HG03066 (cell line): ENCODE measurements around the gene PAPOLA.
"Not testable (repeated sequence)": the region's sequence is repeated elsewhere in the genome, so short reads cannot be mapped to it uniquely, and the experiment has no call there.

Experiments used
- ATAC-seq: cut with Tn5 transposase; IDR thresholded peaks from one replicate; pipeline ENCODE4 v1.9.1; 2021; ENCODE audit warnings: low read depth; ENCODE audit not compliant: unreplicated experiment

The PAPOLA gene

DNA sequence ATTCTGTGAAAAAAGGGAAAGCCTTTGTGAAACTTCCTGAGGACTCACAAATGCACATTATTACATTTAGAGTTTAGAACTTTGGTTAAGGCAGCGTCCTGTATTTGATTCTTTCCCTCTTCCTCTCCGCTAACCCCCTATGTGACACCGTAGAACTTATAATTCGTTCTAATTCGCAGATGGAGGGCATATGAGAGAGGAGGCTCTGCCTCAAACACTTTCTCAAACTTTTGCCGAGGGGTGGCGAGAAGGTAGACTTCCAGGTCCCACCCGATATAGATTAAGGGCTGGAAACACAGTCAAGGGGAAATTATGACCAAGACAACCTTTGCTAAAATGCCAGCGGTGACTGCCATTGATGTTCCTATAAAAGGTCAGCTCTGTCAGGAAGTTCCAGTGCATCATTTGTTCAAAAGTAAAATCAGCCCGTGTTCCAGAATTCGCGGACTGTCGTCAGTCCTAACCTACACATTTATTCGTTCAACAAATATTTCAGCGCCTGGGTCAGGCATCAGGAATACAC, 904 bp upstream of the PAPOLA start:
- ATAC-seq, result no peak

GRCh38 chr14:96502621-96503305, 581 bp downstream of the PAPOLA start:
- peak; percentile 46 for ATAC-seq

DNA sequence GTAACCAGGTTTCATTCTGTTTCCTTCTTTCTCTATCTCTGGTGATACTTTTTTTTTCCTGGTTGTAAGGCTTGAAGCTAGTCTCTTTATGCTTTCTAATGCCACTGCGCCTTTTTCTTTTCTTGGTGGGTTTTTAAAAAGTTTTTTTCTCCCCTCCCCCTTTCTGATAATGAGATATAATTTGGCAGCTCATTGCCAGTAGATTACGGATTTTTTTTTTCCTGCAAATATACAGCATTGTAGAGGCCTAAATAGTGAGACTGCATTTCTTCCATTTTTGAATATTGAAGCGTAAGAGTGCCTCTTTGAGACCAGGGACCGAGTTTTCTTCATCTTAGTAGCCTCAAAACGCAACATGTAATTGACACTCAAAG, 1.1 kb downstream of the PAPOLA start:
- ATAC-seq, result no peak

GRCh38 chr14:96504353-96504752, 2.2 kb downstream of the PAPOLA start:
- ATAC-seq, result not testable (repeated sequence)

DNA sequence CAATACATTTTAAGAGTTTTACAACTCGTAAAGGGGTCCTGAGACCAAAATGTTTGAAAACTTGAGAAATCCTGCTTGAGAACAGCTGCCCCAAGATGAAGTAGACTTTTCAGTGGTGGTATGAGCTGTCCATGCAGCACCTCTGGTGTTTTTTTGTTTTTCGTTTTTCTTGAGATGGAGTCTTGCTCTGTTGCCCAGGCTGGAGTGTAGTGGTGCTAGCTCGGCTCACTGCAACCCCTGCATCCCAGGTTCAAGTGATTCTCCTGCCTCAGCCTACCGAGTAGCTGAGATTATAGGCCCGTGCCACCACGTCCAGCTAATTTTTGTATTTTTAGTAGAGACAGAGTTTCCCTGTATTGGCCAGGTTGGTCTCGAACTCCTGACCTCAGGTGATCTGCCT, 5.5 kb downstream of the PAPOLA start:
- no peak for ATAC-seq

DNA sequence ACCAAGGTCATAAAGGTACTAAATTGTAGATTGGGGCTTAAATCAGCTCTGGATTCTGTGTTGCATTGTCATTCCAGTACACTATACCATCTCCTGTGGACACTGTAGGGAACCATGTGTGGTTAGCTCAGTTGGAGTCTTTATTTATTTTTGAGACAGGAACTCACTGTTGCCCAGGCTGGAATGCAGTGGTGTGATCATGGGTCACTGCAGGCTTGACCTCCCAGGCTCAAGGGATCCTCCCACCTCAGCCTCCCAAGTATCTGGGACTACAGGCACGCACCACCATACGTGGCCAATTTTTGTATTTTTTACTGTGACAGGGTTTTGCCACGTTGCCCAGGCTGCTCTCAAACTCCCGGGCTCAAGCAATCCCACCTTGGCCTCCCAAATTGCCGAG, 6.7 kb downstream of the PAPOLA start:
- no peak for ATAC-seq

DNA sequence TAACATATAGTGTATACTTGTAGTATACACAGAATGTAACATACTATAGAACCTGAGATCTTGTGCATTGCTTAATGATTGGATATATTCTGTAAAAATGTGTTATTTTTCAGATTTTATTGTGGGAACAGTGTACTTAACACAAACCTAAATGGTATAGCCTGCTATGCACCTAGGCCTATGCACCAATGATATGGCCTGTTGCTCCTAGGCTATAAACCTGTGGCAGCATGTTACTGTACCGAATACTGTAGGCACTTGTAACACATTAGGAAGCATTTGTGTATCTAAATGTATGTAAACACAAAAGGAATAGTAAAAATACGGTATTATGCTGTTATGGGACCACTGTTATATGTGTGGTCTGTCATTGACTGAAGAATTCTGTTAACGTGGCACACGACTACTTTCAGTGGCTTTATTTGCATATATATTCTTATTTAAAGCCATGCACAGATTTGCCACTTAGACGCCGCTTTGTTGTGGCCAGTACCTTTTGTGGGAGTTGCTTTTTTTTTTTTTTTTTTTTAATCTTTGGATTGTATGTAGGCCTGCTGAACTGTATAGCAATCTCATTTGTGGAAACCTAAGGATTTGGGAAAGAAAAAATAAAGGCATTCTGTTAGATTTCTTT, 7.4 kb downstream of the PAPOLA start:
- ATAC-seq, result no peak

DNA sequence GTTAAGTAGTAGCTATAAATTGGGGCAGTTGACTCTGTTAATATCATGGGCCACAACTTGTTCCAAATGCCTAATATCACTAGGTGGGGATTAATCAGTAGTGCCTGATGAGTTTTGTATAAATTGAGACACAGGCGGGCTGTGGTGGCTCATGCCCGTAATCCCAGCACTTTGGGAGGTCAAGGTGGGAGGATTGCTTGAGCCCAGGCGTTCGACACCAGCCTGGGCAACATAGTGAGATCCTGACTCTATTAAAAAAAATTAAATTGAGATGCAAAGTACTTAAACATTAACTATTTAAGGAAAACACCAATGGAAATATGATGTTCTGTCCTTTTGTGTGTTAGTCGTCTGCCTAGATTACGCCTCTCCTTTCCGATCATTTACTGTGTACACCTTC, 9.0 kb downstream of the PAPOLA start:
- ATAC-seq, result no peak

DNA sequence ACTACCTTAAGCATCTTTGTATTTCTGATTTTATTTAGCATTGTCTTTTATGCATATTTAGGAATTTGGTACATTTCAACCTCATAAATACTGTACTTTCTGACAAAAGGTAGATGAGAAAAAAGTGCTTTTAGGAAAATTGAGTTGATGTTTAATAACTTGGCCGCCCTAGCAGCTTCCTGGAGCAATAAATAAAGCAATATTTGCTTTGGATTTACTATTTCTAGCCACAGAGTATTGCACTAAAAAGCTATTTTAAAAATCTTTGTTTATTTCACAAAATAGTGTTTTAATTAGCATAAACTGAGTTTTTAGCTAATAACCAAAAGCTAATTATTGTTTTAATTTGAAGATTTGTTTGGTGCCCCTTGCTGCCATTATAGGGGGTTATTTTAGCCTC, 9.5 kb downstream of the PAPOLA start:
- ATAC-seq, result no peak

DNA sequence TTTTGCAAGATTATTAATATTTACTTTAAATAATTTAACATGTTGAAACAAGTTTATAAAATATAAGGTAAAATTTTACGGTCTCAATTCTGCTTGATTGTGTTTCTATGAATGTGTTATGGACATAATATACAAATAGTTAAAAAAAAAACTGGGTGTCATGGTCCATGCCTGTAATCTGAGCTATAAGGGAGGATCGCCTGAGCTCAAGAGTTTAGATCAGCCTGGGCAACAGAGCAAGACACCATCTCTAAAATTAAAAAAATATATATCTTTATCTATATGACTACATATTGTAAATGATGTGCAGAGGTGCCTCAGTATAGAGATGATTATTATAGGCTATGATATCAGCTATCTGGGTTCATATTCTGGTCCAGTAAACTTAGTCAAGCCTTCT, 9.9 kb downstream of the PAPOLA start:
- ATAC-seq, result no peak

DNA sequence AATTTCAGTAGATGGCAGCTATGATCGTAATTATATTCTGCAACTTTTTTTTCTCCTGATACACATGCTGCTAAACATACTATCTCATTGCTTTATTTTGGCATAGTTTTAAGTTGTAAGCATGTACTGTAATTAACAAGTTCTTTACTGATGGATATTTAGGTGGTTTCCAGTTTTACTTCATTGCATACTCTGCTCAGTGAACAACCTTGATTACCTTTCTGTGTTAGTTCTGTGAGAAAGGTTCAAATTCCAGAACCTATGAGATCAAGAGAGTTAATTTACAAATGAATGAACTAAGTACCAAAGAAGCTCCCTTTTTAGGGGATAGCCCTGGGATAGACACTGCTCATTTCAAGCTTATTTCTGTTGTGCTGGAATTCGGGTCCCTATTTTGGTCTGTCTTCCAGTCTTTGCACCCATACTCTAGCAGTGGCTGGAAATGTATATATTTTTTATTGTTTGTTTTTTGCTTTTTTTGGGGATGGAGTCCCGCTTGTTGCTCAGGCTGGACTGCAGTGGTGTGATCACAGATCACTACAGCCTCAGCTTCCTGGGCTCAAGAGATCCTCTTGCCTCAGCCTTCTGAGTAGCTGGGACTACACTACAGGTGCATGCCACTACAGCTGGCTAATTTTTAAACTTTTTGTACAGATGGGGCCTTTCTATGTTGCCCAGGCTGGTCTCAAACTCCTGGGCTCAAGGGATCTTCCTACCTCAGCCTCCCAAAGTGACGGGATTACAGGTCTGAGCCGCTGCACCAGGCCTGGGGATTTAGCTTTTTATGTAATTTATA, 10.6 kb downstream of the PAPOLA start:
- ATAC-seq, result no peak

DNA sequence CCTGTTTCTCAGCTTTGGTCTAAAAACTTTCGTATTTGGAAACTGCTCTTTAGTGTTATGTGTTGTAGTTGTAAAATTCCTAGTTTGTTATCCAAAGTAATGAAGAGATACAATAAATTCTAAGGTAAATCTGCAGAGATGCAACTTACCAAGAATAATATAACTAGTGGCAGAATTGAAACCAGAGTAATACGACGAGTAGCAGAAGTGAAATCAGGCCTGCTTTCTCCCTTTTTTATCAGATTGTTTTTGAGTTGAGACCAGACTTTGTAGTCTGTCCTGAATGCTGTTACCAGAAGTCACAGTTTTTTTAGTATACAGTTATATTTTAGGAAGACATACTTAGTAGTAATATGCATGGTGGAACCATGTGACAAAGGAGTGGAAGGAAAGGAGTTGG, 12.5 kb downstream of the PAPOLA start:
- no peak for ATAC-seq

- no peak for ATAC-seq
Observed at GRCh38 chr14:96515731-96516130, 13.5 kb downstream of the PAPOLA start.

DNA sequence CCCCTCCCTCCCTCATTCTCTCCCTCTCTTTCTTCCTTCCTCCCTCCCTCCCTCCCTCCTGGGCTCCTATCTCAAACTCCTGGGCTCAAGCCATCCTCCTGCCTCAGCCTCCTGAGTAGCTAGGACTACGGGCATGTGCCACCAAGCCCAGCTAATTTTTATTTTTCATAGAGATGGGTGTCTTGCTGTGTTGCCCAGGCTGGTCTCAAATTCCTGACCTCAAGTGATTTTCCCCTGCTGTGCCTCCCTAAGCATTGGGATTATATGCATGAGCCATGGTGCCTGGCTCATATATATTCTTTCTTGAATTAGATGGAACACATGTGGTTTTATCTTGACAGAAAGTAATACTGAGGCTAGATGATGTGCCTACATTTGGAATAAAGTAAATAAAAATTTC, 14.2 kb downstream of the PAPOLA start:
- ATAC-seq, result no peak

DNA sequence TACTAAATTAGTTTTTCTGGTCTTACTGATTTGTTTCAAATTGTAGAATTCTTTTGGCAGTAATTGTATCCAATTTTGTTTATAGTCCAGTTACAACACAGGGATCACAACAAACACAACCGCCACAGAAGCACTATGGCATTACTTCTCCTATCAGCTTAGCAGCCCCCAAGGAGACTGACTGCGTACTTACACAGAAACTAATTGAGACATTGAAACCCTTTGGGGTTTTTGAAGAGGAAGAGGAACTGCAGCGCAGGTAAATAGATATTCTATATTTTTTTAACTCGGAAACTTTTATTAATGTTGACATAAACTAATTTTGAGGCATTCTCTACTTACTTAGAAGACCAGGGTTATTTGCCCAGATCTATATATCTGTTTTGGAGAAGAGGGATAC, 17.8 kb downstream of the PAPOLA start:
- ATAC-seq, result no peak

DNA sequence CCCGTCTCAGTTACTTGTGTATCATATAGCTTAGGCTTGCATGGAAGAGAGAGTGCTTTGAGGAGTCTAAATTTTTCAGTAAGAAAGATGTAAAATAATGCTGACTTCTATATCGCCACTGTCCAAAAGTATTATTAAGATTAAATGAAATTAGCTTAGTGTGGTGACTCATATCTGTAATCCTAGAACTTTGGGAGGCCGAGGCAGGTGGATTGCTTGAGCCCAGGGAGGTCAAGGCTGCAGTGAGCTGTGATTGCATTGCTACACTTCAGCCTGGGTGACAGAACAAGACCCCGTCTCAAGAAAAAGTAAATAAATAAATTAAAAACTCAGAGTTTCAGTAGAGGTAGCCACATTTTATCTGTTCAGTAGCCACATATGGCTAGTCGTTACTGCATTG, 23.3 kb downstream of the PAPOLA start:
- no peak for ATAC-seq

DNA sequence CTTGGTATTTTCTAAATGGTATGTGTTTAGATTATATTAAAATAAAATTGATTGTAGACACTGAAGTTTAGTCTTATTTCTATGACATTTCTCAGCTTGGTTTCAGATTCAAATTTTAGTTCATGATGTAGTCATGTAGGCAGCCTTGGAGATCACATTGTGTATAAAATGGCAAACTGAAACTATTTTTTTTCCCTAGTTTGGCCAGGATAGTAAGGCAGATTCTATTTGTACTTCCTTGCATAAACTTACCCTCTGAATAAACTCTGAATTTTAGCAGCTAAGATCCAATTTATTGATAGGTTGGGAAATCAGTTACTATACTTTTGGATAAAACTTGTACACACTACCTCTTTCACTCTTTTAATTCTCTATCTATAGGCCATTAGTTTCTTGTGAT, 30.4 kb downstream of the PAPOLA start:
- ATAC-seq, result no peak

GRCh38 chr14:96536807-96537206, 34.6 kb downstream of the PAPOLA start:
- no peak for ATAC-seq

- ATAC-seq, result no peak
Observed at GRCh38 chr14:96538097-96538989, 36.2 kb downstream of the PAPOLA start.

DNA sequence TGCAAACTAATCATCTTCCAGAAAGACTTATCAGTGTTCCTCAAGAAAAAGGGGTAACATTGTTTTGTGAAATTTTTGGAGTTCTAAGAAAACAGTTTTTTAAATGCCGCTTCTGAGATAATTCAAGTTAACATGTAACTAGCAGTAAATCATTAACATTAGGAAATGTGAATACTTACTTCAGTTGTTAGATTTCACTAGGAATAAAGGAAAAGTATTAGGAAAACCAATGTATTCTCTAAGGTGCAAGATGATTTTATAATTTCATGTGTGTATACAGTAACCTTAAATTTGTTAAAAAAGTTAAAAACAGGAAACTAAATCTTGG, 36.8 kb downstream of the PAPOLA start:
- no peak for ATAC-seq
